ENCODE measurements around the gene COL6A2. TPM values are rescaled to one million over a fixed set of nuclear protein-coding genes. Genes with fewer than 3 reads are reported as not detected.
"Not testable (repeated sequence)": the region's sequence is repeated elsewhere in the genome, so short reads cannot be mapped to it uniquely, and the experiment has no call there.

Gene COL6A2
- polyA plus RNA-seq, 1 of the 3 experiments (the other 2 are of a cell fraction), result 108 TPM

GRCh38 chr21:46059195-46059594, 38.7 kb upstream of the COL6A2 start (continued):
- TF ChIP-seq, protein P1, sequence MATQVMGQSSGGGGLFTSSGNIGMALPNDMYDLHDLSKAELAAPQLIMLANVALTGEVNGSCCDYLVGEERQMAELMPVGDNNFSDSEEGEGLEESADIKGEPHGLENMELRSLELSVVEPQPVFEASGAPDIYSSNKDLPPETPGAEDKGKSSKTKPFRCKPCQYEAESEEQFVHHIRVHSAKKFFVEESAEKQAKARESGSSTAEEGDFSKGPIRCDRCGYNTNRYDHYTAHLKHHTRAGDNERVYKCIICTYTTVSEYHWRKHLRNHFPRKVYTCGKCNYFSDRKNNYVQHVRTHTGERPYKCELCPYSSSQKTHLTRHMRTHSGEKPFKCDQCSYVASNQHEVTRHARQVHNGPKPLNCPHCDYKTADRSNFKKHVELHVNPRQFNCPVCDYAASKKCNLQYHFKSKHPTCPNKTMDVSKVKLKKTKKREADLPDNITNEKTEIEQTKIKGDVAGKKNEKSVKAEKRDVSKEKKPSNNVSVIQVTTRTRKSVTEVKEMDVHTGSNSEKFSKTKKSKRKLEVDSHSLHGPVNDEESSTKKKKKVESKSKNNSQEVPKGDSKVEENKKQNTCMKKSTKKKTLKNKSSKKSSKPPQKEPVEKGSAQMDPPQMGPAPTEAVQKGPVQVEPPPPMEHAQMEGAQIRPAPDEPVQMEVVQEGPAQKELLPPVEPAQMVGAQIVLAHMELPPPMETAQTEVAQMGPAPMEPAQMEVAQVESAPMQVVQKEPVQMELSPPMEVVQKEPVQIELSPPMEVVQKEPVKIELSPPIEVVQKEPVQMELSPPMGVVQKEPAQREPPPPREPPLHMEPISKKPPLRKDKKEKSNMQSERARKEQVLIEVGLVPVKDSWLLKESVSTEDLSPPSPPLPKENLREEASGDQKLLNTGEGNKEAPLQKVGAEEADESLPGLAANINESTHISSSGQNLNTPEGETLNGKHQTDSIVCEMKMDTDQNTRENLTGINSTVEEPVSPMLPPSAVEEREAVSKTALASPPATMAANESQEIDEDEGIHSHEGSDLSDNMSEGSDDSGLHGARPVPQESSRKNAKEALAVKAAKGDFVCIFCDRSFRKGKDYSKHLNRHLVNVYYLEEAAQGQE (IDR thresholded peaks at IDR 0.05; ENCODE audit: low read depth, low read length), result no peak

DNA sequence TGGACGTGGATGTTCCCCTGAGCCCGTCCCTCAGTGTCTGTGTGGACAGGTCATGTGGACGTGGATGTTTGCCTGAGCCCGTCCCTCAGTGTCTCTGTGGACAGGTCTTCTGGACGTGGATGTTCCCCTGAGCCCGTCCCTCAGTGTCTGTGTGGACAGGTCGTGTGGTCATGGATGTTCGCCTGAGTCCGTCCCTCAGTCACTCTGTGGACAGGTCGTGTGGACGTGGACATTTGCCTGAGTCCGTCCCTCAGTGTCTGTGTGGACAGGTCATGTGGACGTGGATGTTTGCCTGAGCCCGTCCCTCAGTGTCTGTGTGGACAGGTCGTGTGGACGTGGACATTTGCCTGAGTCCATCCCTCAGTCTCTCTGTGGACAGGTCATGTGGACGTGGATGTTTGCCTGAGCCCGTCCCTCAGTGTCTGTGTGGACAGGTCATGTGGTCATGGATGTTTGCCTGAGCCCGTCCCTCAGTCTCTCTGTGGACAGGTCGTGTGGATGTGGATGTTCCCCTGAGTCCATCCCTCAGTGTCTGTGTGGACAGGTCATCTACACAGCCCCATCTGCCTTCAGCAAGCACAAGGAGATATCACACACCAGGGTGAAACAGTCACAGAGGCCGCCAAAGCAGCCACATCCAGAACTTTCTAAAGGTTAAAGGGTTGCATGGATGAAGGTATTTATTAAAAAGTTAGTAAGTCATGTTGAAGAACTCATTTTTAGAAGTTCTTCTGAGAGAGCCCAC, 38.0 kb upstream of the COL6A2 start:
- CTCF ChIA-PET; H3K27me3 ChIP-seq (ENCODE audit: insufficient read depth); H2AFZ ChIP-seq (ENCODE audit: low read depth); H3K4me1 ChIP-seq (ENCODE audit: control insufficient read depth in 1 of 2, insufficient read depth in 2 of 2, low read depth in 1 of 2, low read length in 1 of 2); DNase-seq; H3K9me2 ChIP-seq; H3F3A ChIP-seq (replicated peaks; ENCODE audit: insufficient read depth); H3K79me2 ChIP-seq (ENCODE audit: insufficient read depth); H4K20me1 ChIP-seq (ENCODE audit: insufficient read depth); H3K9me3 ChIP-seq; H3K9ac ChIP-seq; POLR2A ChIA-PET; H3K4me3 ChIP-seq (ENCODE audit: low read depth in 2 of 2, low read length in 1 of 2); H3K36me3 ChIP-seq (replicated peaks in 1 of 2; ENCODE audit: control insufficient read depth in 1 of 2, insufficient read depth in 2 of 2, low read length in 1 of 2): not testable (repeated sequence)
- WGBS (ENCODE audit: low lambda C conversion rate), result 57% methylated on average over 13 of the region's 21 CpGs
- Histone ChIP-seq H3K4me2 (0 out of 2 replicates have a peak overlapping the region, but pooled peaks have one; percentile 21), H3K27ac (ENCODE audit: low read depth in 2 of 2, low read length in 1 of 2) (peak overlapping the region in 1 of 2 experiments; percentile 80; a peak in 2 of 4 replicates)

GRCh38 chr21:46060596-46061061, 37.3 kb upstream of the COL6A2 start:
- Histone ChIP-seq H3K4me3 (ENCODE audit: low read depth in 2 of 2, low read length in 1 of 2) (no peak overlapping the region), H4K20me1 (ENCODE audit: insufficient read depth) (no peaks in the 10 kb centered on the region), H3K9me3 (no peaks in the 10 kb centered on the region; the same call in 1 of the 2 replicates), H2AFZ (ENCODE audit: low read depth) (no peak overlapping the region), H3F3A (replicated peaks; ENCODE audit: insufficient read depth) (no peaks in the 10 kb centered on the region), H3K79me2 (ENCODE audit: insufficient read depth) (no peaks in the 10 kb centered on the region), H3K4me1 (ENCODE audit: control insufficient read depth in 1 of 2, insufficient read depth in 2 of 2, low read depth in 1 of 2, low read length in 1 of 2) (peaks cover 0 to 9% of the 10 kb centered on the region in 2 experiments; a peak in 1 of 4 replicates), H3K36me3 (replicated peaks in 1 of 2; ENCODE audit: control insufficient read depth in 1 of 2, insufficient read depth in 2 of 2, low read length in 1 of 2) (no peaks in the 10 kb centered on the region), H3K9me2 (no peaks in the 10 kb centered on the region), H3K27ac (ENCODE audit: low read depth in 2 of 2, low read length in 1 of 2) (peak overlapping the region in 1 of 2 experiments; percentile 80; a peak in 2 of 4 replicates), H3K27me3 (ENCODE audit: insufficient read depth) (no peaks in the 10 kb centered on the region), H3K4me2 (0 out of 2 replicates have a peak overlapping the region, but pooled peaks have one; percentile 21), H3K9ac (0 out of 2 replicates have a peak overlapping the region, but pooled peaks have one; percentile 34)
- CTCF ChIA-PET, result no interaction called here
- TF ChIP-seq TEAD4 (IDR thresholded peaks at IDR 0.05; ENCODE audit: borderline replicate concordance, insufficient read depth), result no peak
- no peak for TF ChIP-seq SIN3A (IDR thresholded peaks at IDR 0.05; ENCODE audit: borderline replicate concordance, low read depth, low read length)
- TF ChIP-seq EZH2phosphoT487 (IDR thresholded peaks at IDR 0.05; ENCODE audit: borderline replicate concordance, low read depth), result no peak
- TF ChIP-seq FOSL2 (IDR thresholded peaks at IDR 0.05; ENCODE audit: borderline replicate concordance, low read depth), result peak; percentile 72; the same call in 1 of the 2 replicates
- no peak for TF ChIP-seq ELF1 (IDR thresholded peaks at IDR 0.05)
- no peak for TF ChIP-seq RAD21 (IDR thresholded peaks at IDR 0.05; ENCODE audit: low read length)
- no peak for TF ChIP-seq USF2 (IDR thresholded peaks at IDR 0.05; ENCODE audit: borderline replicate concordance, low read depth, low read length)
- POLR2A ChIA-PET, result no interaction called here
- DNase-seq, result no peak
- WGBS (ENCODE audit: low lambda C conversion rate), result 56% methylated on average over 11 of the region's 11 CpGs

All from SK-N-SH (cell line).